H1 (cell line): Measurements from ENCODE around the gene NECTIN3. TPM values are rescaled to one million over a fixed set of nuclear protein-coding genes. Genes with fewer than 3 reads are reported as not detected.

ENCODE experiments used
- CTCF ChIA-PET: fragments of 300-600 bp; sonication (Branson Sonifier 250); formaldehyde crosslinking; loops from one replicate; lab custom pipeline; 2021; ENCODE audit not compliant: partially characterized antibody; lab: Charles Lee
- POLR2A ChIA-PET: fragments of 300-600 bp; sonication (Branson Sonifier 250); formaldehyde crosslinking; loops from one replicate; lab custom pipeline; 2021; ENCODE audit warnings: inconsistent platforms; ENCODE audit not compliant: partially characterized antibody; lab: Charles Lee
- DNase-seq, 2 experiments: peaks; one replicate each; pipeline versions ENCODE4 v3.0.0 to v3.0.0-alpha.2; 2010 to 2022; ENCODE audit warnings: low spot score in 2 of 2, low read depth in 1 of 2, mixed read lengths in 1 of 2
- FAIRE-seq: peaks from 2 replicates; lab custom pipeline; 2011; peaks lifted over from hg19 to GRCh38; lab: Jason Lieb, UNC
- H2AFZ ChIP-seq: 2 replicates; pipeline ENCODE4 v1.8.1; 2012; ENCODE audit warnings: low read length, inconsistent platforms
- H2AK5ac ChIP-seq: 2 replicates; pipeline ENCODE4 v1.6.1; 2013; ENCODE audit warnings: low read depth, low read length
- H2BK120ac ChIP-seq: replicated peaks from 2 replicates; pipeline ENCODE3; 2013; ENCODE audit warnings: low read depth, low read length, inconsistent platforms
- H2BK12ac ChIP-seq: 2 replicates; pipeline ENCODE4 v1.6.1; 2013; ENCODE audit warnings: low read depth, low read length
- H2BK15ac ChIP-seq: 2 replicates; pipeline ENCODE4 v1.6.1; 2013; ENCODE audit warnings: low read length
- H2BK20ac ChIP-seq: 2 replicates; pipeline ENCODE4 v1.6.1; 2013; ENCODE audit warnings: low read length
- H2BK5ac ChIP-seq: 2 replicates; pipeline ENCODE4 v1.6.1; 2013; ENCODE audit warnings: low read depth, low read length
- H3K14ac ChIP-seq: 2 replicates; pipeline ENCODE4 v1.6.1; 2013; ENCODE audit warnings: inconsistent platforms; ENCODE audit not compliant: insufficient read length
- H3K18ac ChIP-seq: 2 replicates; pipeline ENCODE4 v1.6.1; 2013; ENCODE audit warnings: low read length; ENCODE audit errors: extremely low read depth
- H3K23ac ChIP-seq: 2 replicates; pipeline ENCODE4 v1.6.1; 2013; ENCODE audit warnings: inconsistent platforms; ENCODE audit not compliant: insufficient read length
- H3K23me2 ChIP-seq: 2 replicates; pipeline ENCODE4 v1.6.1; 2013; ENCODE audit warnings: low read depth, low read length
- H3K27ac ChIP-seq: 2 replicates; pipeline ENCODE4 v1.6.1; 2011; ENCODE audit warnings: low read depth, low read length, inconsistent platforms
- H3K27me3 ChIP-seq, 4 experiments: replicated peaks in 1 of 4; 1 replicate in 1 of 4; 2 replicates in 3 of 4; pipeline versions ENCODE4 v1.6.1 to v1.8.1; 2011 to 2013; ENCODE audit warnings: low read length in 3 of 4, mild to moderate bottlenecking in 3 of 4, inconsistent platforms in 2 of 4, mixed read lengths in 2 of 4, moderate library complexity in 1 of 4; ENCODE audit not compliant: control insufficient read depth in 3 of 4, insufficient read depth in 3 of 4; ENCODE audit errors: extremely low read depth in 1 of 4
- H3K36me3 ChIP-seq, 4 experiments: 2 replicates each; pipeline versions ENCODE4 v1.6.1 to v1.8.1; 2011 to 2013; ENCODE audit warnings: mild to moderate bottlenecking in 4 of 4, low read length in 3 of 4, moderate library complexity in 2 of 4, control low read depth in 1 of 4, inconsistent platforms in 1 of 4; ENCODE audit not compliant: insufficient read depth in 4 of 4, control insufficient read depth in 2 of 4
- H3K4ac ChIP-seq: replicated peaks from 2 replicates; pipeline ENCODE3; 2013; ENCODE audit warnings: low read length, low read depth, mixed read lengths, inconsistent platforms; ENCODE audit not compliant: insufficient read length
- H3K4me1 ChIP-seq, 4 experiments: replicated peaks in 1 of 4; 1 replicate in 1 of 4; 2 replicates in 3 of 4; pipeline versions ENCODE4 v1.6.1 to v1.8.1; 2011 to 2013; ENCODE audit warnings: low read length in 3 of 4, inconsistent platforms in 2 of 4, mixed read lengths in 1 of 4; ENCODE audit not compliant: insufficient read depth in 4 of 4, control insufficient read depth in 3 of 4
- H3K4me2 ChIP-seq, 2 experiments: 2 replicates each; pipeline versions ENCODE4 v1.6.1 to v1.8.1; 2011 to 2013; ENCODE audit warnings: low read depth in 2 of 2, low read length in 2 of 2, control low read depth in 1 of 2, inconsistent platforms in 1 of 2, mild to moderate bottlenecking in 1 of 2; ENCODE audit not compliant: insufficient read depth in 1 of 2
- H3K4me3 ChIP-seq, 4 experiments: fragments of 200-600, 300-600 bp in 1 of 4; sonication (generic), shearing (Covaris generic), sonication (Bioruptor Twin) in 1 of 4; 2 replicates each; pipeline versions ENCODE4 v1.5.1 to v1.8.1; 2011 to 2016; ENCODE audit warnings: low read length in 4 of 4, low read depth in 3 of 4, control low read depth in 2 of 4, inconsistent platforms in 2 of 4, mild to moderate bottlenecking in 2 of 4, mixed read lengths in 1 of 4, moderate library complexity in 1 of 4; ENCODE audit not compliant: insufficient read depth in 2 of 4; ENCODE audit errors: extremely low read depth in 1 of 4
- H3K56ac ChIP-seq: replicated peaks from 2 replicates; pipeline ENCODE3; 2013; ENCODE audit warnings: low read depth, mild to moderate bottlenecking, mixed read lengths, low read length, inconsistent platforms; ENCODE audit not compliant: insufficient read length
- H3K79me1 ChIP-seq: 2 replicates; pipeline ENCODE4 v1.6.1; 2013; ENCODE audit warnings: low read depth, low read length, control low read depth
- H3K79me2 ChIP-seq, 2 experiments: 2 replicates each; pipeline versions ENCODE4 v1.6.1 to v1.8.1; 2012 to 2013; ENCODE audit warnings: low read length in 2 of 2, mild to moderate bottlenecking in 2 of 2, inconsistent platforms in 1 of 2; ENCODE audit not compliant: insufficient read depth in 2 of 2, control insufficient read depth in 1 of 2
- H3K9ac ChIP-seq, 4 experiments: replicated peaks in 1 of 4; 1 replicate in 1 of 4; 2 replicates in 3 of 4; pipeline versions ENCODE4 v1.6.1 to v1.8.1; 2011 to 2013; ENCODE audit warnings: low read depth in 3 of 4, low read length in 3 of 4, control low read depth in 2 of 4, mild to moderate bottlenecking in 2 of 4, moderate library complexity in 2 of 4, inconsistent platforms in 1 of 4; ENCODE audit errors: extremely low read depth in 1 of 4
- H3K9me3 ChIP-seq, 2 experiments: 2 replicates each; pipeline versions ENCODE4 v1.6.1 to v1.8.1; 2012 to 2013; ENCODE audit warnings: mild to moderate bottlenecking in 2 of 2, moderate library complexity in 2 of 2, control low read depth in 1 of 2, inconsistent platforms in 1 of 2, low read depth in 1 of 2, low read length in 1 of 2, mixed read lengths in 1 of 2; ENCODE audit not compliant: insufficient read depth in 2 of 2
- H4K20me1 ChIP-seq, 2 experiments: replicated peaks in 1 of 2; 2 replicates each; pipeline versions ENCODE3 to v1.8.1; 2011 to 2013; ENCODE audit warnings: inconsistent platforms in 2 of 2, low read length in 2 of 2, mild to moderate bottlenecking in 1 of 2; ENCODE audit not compliant: insufficient read depth in 2 of 2, control insufficient read depth in 1 of 2
- H4K5ac ChIP-seq: 2 replicates; pipeline ENCODE4 v1.6.1; 2013; ENCODE audit warnings: low read length, low read depth, mixed read lengths, inconsistent platforms; ENCODE audit not compliant: insufficient read length
- H4K8ac ChIP-seq: 2 replicates; pipeline ENCODE4 v1.8.0; 2013; ENCODE audit warnings: mild to moderate bottlenecking, moderate library complexity, low read length, inconsistent platforms; ENCODE audit not compliant: insufficient read depth; ENCODE audit errors: extremely low read depth
- H4K91ac ChIP-seq: replicated peaks from 2 replicates; pipeline ENCODE3; 2013; ENCODE audit warnings: low read length, mixed read lengths, inconsistent platforms; ENCODE audit not compliant: insufficient read length
- CBX5 ChIP-seq: fragments of 300-800, 300-1000 bp; sonication (generic); IDR thresholded peaks from 2 replicates; pipeline ENCODE4 v1.7.1; 2016; ENCODE audit warnings: antibody characterized with exemption, low read length, low read depth
- RNF2 ChIP-seq: fragments of 200-900, 300-1000 bp; sonication (generic); IDR thresholded peaks from 2 replicates; pipeline ENCODE4 v1.7.1; 2016; ENCODE audit warnings: borderline replicate concordance, low read depth, mild to moderate bottlenecking, antibody characterized with exemption, low read length; ENCODE audit not compliant: poor library complexity, severe bottlenecking; ENCODE audit errors: missing control alignments
- SUZ12 ChIP-seq: fragments of 200-600 bp; sonication (generic); IDR thresholded peaks from 2 replicates; pipeline ENCODE4 v1.6.1; 2012; ENCODE audit warnings: mild to moderate bottlenecking, inconsistent platforms, low read length, moderate library complexity, mixed read lengths
- WGBS, 2 experiments: shearing (Covaris generic) in 1 of 2; methylation state at CpG; one replicate each; pipeline versions ENCODE4 v1.1.6 to v1.1.7; 2013 to 2015; ENCODE audit warnings: low lambda C conversion rate in 2 of 2, mixed read lengths in 2 of 2, inconsistent platforms in 1 of 2, low coverage in 1 of 2, missing lambda C conversion rate in 1 of 2; ENCODE audit not compliant: insufficient replicate concordance in 2 of 2, insufficient coverage in 1 of 2, insufficient read length in 1 of 2; ENCODE audit errors: extremely low coverage in 1 of 2, missing lambda C conversion rate in 1 of 2; 5-methylcytosine and 5-hydroxymethylcytosine counted together
- polyA plus RNA-seq, 7 experiments: library from polyadenylated mRNA; depleted of rRNA in 3 of 7; stranded (reverse) in 5 of 7; unstranded in 2 of 7; fragments of >200 nt in 5 of 7; fragments of 200-250 nt in 2 of 7; gene quantifications; 1 replicate in 5 of 7; 2 replicates in 1 of 7; 4 replicates in 1 of 7; pipeline versions ENCODE4 v1.2.1 to v1.2.3, GENCODE V29; 2011 to 2013; ENCODE audit warnings: missing spikeins in 2 of 7, mixed read lengths in 2 of 7
- total RNA-seq: library from RNA; stranded (reverse); fragmentation: NEBNext Ultra II Directional; extraction: Animal tissue kit (Norgen Biotek cat#: 25700); gene quantifications from 2 replicates; pipeline ENCODE4 v1.2.1, GENCODE V29; 2021

NECTIN3 gene
- total and polyA plus RNA-seq, 2 of the 8 experiments (the other 6 are each of a cell fraction or from before 2014, with no cell fraction given): 13.6 to 50.6 TPM

DNA sequence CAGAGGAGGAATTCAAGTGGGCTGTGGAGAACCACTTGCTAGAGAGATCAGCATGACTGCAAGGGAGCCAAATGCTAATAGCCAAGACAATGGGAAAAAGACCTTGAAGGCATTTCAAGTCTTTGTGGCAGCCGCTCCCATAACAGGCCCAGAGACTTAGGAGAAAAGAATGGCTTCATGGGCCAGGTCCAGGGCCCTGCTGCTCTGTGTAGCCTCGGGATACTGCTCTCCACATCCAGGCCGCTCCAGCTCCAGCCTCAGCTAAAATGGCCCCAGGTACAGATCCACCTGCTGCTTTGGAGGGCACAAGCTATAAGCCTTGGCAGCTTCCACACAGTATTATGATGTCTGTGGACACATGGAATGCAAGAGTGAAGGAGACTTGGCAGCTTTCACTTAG lies 157.7 kb downstream of the NECTIN3 start:
- Histone ChIP-seq H3K36me3 (no peaks in the 10 kb centered on the region), H2AK5ac (no peak overlapping the region), H2BK5ac (no peak overlapping the region), H3K9ac (no peak overlapping the region), H2BK12ac (no peak overlapping the region), H3K4ac (no peak overlapping the region), H4K91ac (no peak overlapping the region), H3K27ac (no peak overlapping the region), H3K18ac (no peak overlapping the region), H2BK15ac (no peak overlapping the region), H2BK20ac (no peak overlapping the region), H3K23ac (no peak overlapping the region), H4K5ac (no peak overlapping the region), H4K8ac (no peak overlapping the region), H3K27me3 (peaks cover 0 to 1% (median 0%) of the 10 kb centered on the region in 4 experiments; a peak in 1 of 7 replicates), H3K79me1 (no peaks in the 10 kb centered on the region), H3K56ac (no peak overlapping the region), H2BK120ac (no peak overlapping the region), H3K4me2 (no peak overlapping the region), H3K4me3 (no peak overlapping the region), H3K79me2 (no peaks in the 10 kb centered on the region), H3K9me3 (peaks cover 0 to 3% of the 10 kb centered on the region in 2 experiments; a peak in 1 of 4 replicates), H3K23me2 (no peaks in the 10 kb centered on the region), H2AFZ (no peak overlapping the region), H3K4me1 (peaks cover 0 to 2% (median 0%) of the 10 kb centered on the region in 4 experiments; a peak in 1 of 7 replicates), H4K20me1 (no peaks in the 10 kb centered on the region), H3K14ac (no peak overlapping the region)
- WGBS, 2 experiments: 95% methylated on average over 3 of the region's 3 CpGs; no CpG with 5 or more reads in 1 of the 2 experiments
- ChIA-PET CTCF (interaction anchor here (0.6 kb wide), 1 partner anchor 110 kb away, joined by 3 read pairs; no protein-coding TSS in a partner anchor), POLR2A (no interaction called here)
- DNase-seq: no peak
- no peak for FAIRE-seq
- TF ChIP-seq CBX5 (no peak), SUZ12 (no peak), RNF2 (no peak)
